ENCODE results near the gene TMEM87B.
A peak's percentile ranks its signal among the peaks of the same experiment; 100 is the strongest.

Gene TMEM87B

GRCh38 chr2:112055730-112056625 lies 909 bp downstream of the TMEM87B start:
- TF ChIP-seq CTCF (IDR thresholded peaks at IDR 0.05; ENCODE audit: insufficient read depth, low read length, poor library complexity, severe bottlenecking): no peak
- DNase-seq (ENCODE audit: extremely low read depth, insufficient read length): no peak
- Histone ChIP-seq H3K4me3 (replicated peaks; ENCODE audit: low read depth, low read length) (peak overlapping the region; percentile 93), H3K27me3 (replicated peaks; ENCODE audit: control insufficient read depth, insufficient read depth, low read length) (no peaks in the 10 kb centered on the region), H3K36me3 (ENCODE audit: control insufficient read depth, insufficient read depth, low read length) (peaks cover 5% of the 10 kb centered on the region; the same call in 1 of the 2 replicates)

- H3K36me3 ChIP-seq (ENCODE audit: control insufficient read depth, insufficient read depth, low read length): peaks cover 5% of the 10 kb centered on the region
- no peak for TF ChIP-seq CTCF (IDR thresholded peaks at IDR 0.05; ENCODE audit: insufficient read depth, low read length, poor library complexity, severe bottlenecking)
- no peak for DNase-seq (ENCODE audit: extremely low read depth, insufficient read length)
- peak overlapping the region; percentile 93 for H3K4me3 ChIP-seq (replicated peaks; ENCODE audit: low read depth, low read length)
- no peaks in the 10 kb centered on the region for H3K27me3 ChIP-seq (replicated peaks; ENCODE audit: control insufficient read depth, insufficient read depth, low read length)
Observed at GRCh38 chr2:112056626-112056987, 1.5 kb downstream of the TMEM87B start.

GRCh38 chr2:112059671-112060070 lies 4.6 kb downstream of the TMEM87B start:
- Histone ChIP-seq H3K36me3 (ENCODE audit: control insufficient read depth, insufficient read depth, low read length) (peaks cover 9% of the 10 kb centered on the region), H3K4me3 (replicated peaks; ENCODE audit: low read depth, low read length) (no peak overlapping the region), H3K27me3 (replicated peaks; ENCODE audit: control insufficient read depth, insufficient read depth, low read length) (no peaks in the 10 kb centered on the region)
- TF ChIP-seq CTCF (IDR thresholded peaks at IDR 0.05; ENCODE audit: insufficient read depth, low read length, poor library complexity, severe bottlenecking): no peak
- DNase-seq (ENCODE audit: extremely low read depth, insufficient read length): no peak

- no peaks in the 10 kb centered on the region for H3K27me3 ChIP-seq (replicated peaks; ENCODE audit: control insufficient read depth, insufficient read depth, low read length)
- TF ChIP-seq CTCF (IDR thresholded peaks at IDR 0.05; ENCODE audit: insufficient read depth, low read length, poor library complexity, severe bottlenecking): no peak
- no peak for DNase-seq (ENCODE audit: extremely low read depth, insufficient read length)
- no peak overlapping the region for H3K4me3 ChIP-seq (replicated peaks; ENCODE audit: low read depth, low read length)
- peaks cover 9% of the 10 kb centered on the region for H3K36me3 ChIP-seq (ENCODE audit: control insufficient read depth, insufficient read depth, low read length)
Observed at GRCh38 chr2:112061299-112061698, 6.2 kb downstream of the TMEM87B start.

- H3K36me3 ChIP-seq (ENCODE audit: control insufficient read depth, insufficient read depth, low read length): peaks cover 9% of the 10 kb centered on the region
- no peak for DNase-seq (ENCODE audit: extremely low read depth, insufficient read length)
- H3K4me3 ChIP-seq (replicated peaks; ENCODE audit: low read depth, low read length): no peak overlapping the region
- TF ChIP-seq CTCF (IDR thresholded peaks at IDR 0.05; ENCODE audit: insufficient read depth, low read length, poor library complexity, severe bottlenecking): no peak
- H3K27me3 ChIP-seq (replicated peaks; ENCODE audit: control insufficient read depth, insufficient read depth, low read length): no peaks in the 10 kb centered on the region
Observed at GRCh38 chr2:112061840-112062239, 6.8 kb downstream of the TMEM87B start.
